Right lung (tissue), 5 donors: ENCODE data around the gene ACSL3. TPM values are rescaled to one million over a fixed set of nuclear protein-coding genes. Genes with fewer than 3 reads are reported as not detected.
A peak's percentile ranks its signal among the peaks of the same experiment; 100 is the strongest.

Experiments used
- DNase-seq, 2 donors: peaks; one replicate each; pipeline ENCODE4 v3.0.0-alpha.2; 2013
- polyA plus RNA-seq, 5 donors: library from polyadenylated mRNA; unstranded; fragments of 120-200 nt; gene quantifications; one replicate each; pipeline versions ENCODE4 v1.2.1 to v1.2.3, GENCODE V29; 2013; ENCODE audit warnings: inconsistent platforms in 1 of 5, low replicate concordance in 1 of 5; ENCODE audit not compliant: insufficient read length in 5 of 5, insufficient read depth in 1 of 5

Gene ACSL3
- polyA plus RNA-seq, 5 donors = 53.1 to 64.4 (median 56.1) TPM

DNA sequence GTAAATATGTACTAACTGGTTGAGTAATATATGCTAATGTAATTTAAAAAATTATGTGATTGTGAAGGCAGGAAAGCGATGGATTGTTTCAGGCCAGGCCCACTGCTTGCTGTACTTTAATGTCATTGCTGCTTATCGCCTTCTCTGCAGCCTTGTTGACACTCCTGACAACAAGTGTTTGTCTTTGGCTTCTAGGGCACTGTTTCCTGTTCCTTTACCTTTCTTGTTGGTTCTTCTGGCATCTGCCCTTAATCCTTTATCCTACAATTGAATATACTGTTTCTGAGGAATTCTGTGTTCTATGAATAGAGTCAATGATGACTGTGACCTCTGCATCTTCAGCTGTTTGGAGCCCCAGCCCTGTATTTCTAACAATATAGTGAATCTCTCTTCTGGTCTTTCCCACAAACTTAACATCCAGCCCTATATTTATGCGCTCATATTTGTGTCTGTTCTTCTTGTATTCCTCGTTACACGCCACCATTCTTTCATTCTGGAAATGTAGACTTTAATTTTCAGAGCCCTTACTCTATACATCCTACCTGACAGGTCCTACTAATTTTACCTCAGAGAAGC, 17.6 kb downstream of the ACSL3 start:
- DNase-seq = no peak

- DNase-seq = no peak
Observed at GRCh38 chr2:222878877-222879603, 18.2 kb downstream of the ACSL3 start.

DNA sequence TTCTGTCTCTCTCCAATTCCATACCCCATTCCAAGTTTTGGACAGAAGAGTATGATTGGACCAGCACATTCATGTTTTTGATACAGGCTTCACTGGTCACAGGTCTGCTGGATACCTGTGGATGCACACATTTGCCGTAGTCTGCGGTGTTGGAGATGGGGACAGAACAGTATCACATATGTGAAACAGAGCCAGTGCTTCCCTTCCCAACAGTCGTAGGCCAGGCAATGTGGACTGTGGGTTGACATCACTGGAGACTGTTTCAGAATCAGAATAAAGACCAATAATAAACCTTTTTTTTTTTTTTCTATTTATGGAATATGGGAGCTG, 18.7 kb downstream of the ACSL3 start:
- no peak for DNase-seq

- DNase-seq = no peak
Observed at GRCh38 chr2:222882484-222882928, 21.7 kb downstream of the ACSL3 start.

DNA sequence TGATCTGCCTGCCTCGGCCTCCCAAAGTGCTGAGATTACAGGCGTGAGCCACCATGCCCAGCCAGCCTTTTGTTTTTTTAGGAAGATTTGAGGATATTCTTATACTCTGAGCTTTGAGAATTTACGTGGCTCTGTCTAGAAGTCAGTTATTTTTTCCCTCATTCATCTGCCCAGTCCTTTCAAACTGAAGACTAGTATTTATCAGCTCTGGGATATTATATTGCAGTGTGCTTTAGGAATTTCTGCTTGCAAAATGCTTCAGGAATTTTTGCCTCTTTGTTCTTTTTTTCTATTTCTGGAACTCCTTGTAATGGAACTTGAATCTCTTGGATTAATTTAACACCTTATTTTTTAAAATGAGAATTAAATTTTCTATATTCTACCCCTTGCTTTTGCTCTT, 22.6 kb downstream of the ACSL3 start:
- no peak for DNase-seq

DNA sequence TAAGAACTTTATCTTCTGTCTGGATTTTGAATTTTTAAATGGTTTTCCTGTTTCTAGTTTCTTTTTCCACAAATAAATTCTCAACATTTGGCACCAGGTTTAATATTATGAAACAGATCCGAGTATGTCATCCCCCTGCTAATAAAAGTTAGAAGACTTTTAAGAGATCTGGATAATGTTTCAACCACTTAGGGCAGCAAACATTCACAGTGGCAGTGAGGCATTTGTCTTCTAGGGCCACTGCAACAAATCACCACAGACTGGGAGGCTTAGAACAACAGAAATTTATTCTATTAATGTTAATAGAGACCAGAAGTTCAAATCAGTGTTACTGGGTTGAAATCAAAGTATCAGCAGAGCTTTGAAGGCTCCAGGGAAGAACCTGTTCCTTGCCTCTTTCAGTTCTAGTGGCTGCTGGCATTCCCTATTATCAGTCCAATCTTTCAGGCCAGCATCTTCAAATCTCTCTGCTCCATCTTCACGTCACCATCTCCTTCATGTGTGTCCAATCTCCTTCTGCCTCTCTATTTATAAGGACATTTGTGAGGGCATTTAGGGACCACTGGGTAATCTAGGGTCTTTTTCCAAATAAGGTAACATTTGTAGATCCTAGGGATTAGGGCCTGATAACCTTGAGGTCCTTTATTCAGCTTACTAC, 23.4 kb downstream of the ACSL3 start:
- no peak for DNase-seq

DNA sequence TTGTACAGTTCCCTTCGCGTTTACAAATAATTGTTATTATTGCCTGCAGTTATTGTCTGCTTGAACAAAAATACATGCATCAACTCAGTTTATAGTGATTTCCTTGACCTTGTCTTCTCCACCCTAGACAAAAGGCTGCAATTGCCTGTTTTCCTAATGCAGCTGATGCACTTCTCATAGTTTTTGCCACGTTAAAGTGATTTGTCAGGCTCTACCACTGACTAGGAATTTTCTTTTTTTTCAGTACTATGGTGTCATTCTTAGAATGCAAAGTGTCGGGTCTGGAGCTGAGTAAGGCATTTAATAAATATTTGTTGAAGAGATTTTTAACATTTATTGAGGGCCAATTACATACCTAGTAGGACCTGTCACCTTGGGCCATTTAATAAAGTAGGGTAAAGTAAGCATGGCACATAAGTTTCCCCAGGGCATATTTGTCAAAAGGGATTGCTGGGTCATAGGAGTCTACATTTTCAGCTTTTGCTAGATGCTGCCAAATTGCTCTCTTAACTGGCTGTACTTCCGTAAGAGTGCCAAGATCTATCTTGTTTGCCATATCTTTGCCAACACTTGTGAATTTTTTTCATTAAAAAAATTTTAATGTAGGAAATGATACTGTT, 24.1 kb downstream of the ACSL3 start:
- DNase-seq = no peak

GRCh38 chr2:222887124-222887523, 26.3 kb downstream of the ACSL3 start:
- DNase-seq = no peak

- no peak for DNase-seq
Observed at GRCh38 chr2:222888716-222889115, 27.9 kb downstream of the ACSL3 start.

GRCh38 chr2:222891890-222892289, 31.1 kb downstream of the ACSL3 start:
- DNase-seq = no peak

DNA sequence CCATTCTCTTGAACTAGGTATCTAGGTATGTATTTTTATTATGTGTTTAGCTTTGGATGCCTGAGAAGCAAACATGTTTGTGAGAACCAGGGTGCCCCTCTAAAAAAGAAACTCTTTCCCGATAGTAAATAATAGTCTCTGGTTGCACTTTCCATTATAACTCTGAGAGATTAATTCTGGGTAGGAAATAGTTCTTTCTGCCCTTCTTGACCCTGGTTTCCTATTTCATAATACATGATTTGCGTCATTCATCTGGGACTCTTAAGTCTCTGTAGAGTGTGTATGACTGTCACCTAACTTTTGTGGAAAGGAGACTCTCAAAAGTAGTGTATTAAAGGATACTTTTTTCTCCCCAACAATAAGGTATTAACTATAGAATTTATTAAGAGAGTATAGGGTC, 31.5 kb downstream of the ACSL3 start:
- peak; percentile 45 to 47 for DNase-seq

DNA sequence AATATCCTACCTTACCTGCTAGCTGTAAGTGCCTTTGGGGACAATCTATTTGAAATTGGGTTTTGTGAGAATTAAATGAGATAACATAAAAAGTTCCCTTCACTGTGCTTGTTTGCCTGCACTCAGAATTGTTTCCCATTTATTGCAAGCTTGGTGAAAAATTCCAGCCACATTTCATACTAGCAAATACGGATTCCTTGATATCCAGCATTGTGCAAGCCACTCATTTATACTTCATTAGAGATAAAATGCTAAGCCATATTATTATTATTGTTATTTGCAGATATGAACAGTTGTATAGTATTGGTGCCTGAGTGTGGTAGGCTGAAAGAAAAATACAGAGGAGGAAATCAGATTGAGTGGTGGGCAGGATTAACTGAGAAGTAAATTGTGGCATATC, 31.9 kb downstream of the ACSL3 start:
- DNase-seq = peak in 1 of 2 donors; percentile 24

DNA sequence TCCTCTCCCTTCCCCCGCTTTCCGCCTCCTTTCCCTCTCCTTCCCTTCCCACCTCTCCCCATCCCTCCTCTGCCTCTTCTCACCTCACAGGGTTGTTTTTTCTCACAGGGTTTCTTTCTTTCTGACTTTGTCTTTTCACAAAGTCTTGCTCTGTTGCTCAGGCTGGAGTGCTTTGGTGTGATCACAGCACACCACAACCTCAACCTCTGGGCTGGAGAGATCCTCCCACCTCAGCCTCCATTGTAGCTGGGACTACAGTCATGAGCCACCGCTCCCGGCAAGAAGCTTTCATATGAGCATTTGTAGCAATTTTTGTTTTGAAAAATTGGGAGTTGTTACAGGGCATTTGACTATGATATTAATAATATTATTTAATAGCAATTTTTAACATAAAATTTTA, 32.9 kb downstream of the ACSL3 start:
- DNase-seq = no peak

GRCh38 chr2:222895144-222895543, 34.3 kb downstream of the ACSL3 start:
- DNase-seq = no peak

GRCh38 chr2:222897898-222898297, 37.1 kb downstream of the ACSL3 start:
- no peak for DNase-seq

- no peak for DNase-seq
Observed at GRCh38 chr2:222899413-222900181, 38.8 kb downstream of the ACSL3 start.

DNA sequence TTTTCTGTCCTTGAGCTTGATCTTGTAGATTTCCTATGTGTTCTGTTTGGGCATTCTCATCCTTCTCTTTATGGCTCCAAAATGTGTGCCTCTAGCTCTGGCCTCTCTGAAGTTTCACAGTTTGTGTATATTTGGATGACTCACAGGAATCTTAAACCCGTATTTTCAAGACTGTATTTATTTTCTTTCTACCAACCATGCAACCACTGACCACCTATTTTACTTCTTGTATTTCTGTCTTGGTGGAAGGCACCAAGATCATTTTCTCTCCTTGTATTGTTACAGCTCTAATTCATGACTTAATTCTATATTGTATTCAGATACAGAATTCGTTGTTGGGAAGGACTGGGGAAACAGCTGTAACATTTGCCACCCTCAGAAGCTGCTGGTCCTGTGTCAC, 39.5 kb downstream of the ACSL3 start:
- no peak for DNase-seq

GRCh38 chr2:222902660-222903059, 41.8 kb downstream of the ACSL3 start:
- no peak for DNase-seq

DNA sequence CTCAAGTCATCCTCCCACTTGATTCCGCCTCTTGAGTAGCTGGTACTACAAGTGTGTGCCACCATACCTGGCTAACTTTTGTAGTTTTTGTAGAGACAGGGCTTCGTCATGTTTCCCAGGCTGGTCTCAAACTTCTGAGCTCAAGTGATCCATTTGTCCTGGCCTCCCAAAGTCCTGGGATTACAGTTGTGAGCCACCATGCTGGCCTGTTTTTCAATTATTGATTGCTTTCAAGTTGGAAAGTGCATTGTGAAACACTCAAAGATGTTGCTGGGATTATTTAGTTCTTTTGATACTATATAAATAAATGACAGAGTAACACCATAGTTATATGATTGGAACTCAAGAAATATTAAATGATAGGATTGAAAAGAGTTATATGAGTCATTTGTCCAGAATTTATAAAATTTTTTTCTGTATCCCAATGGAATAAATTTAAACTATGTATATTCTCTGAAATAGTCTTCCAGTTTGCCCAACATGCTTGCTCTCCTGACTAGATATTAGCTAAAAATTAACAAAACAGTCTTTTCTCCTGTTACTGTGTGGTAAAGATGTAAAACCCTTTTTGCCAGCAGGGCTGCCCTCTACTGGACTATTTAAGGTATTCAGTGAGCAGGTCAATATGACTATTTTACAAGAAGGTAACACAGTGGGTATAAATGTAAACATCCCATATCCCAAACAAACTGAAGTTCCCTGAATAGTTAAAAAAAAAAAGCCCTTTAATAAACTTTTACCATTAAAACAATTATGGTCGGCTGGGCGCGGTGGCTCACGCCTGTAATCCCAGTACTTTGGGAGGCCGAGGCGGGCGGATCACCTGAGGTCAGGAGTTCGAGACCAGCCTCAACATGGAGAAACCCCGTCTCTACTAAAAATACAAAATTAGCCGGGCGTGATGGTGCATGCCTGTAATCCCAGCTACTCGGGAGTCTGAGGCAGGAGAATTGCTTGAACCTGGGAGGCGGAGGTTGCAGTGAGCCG, 42.7 kb downstream of the ACSL3 start:
- DNase-seq = peak; percentile 13 to 32

- no peak for DNase-seq
Observed at GRCh38 chr2:222904557-222905258, 43.9 kb downstream of the ACSL3 start.
